ENCODE data around the gene ANGPT4. TPM values are rescaled to one million over a fixed set of nuclear protein-coding genes. Genes with fewer than 3 reads are reported as not detected.
"Not testable (repeated sequence)": the region's sequence is repeated elsewhere in the genome, so short reads cannot be mapped to it uniquely, and the experiment has no call there.

ANGPT4 gene
- total RNA-seq, 2 experiments from 2014 or later = not detected

GRCh38 chr20:911882-912600, 4.1 kb downstream of the ANGPT4 start:
- DNase-seq (no peak), ATAC-seq (no peak)
- H3K9me3 Mint-ChIP-seq (ENCODE audit: insufficient read depth) = no peaks in the 10 kb centered on the region
- ChIA-PET CTCF (no interaction called here), POLR2A (no interaction called here)
- H3K4me1 Mint-ChIP-seq (ENCODE audit: low read depth) = no peaks in the 10 kb centered on the region
- H3K4me3 Mint-ChIP-seq = no peak overlapping the region
- no peaks in the 10 kb centered on the region for H3K36me3 Mint-ChIP-seq (ENCODE audit: low read depth)
- H3K27me3 Mint-ChIP-seq (ENCODE audit: low read depth) = peaks cover 7% of the 10 kb centered on the region
- no peak overlapping the region for H3K27ac Mint-ChIP-seq

GRCh38 chr20:910870-911770, 5.0 kb downstream of the ANGPT4 start:
- POLR2A ChIA-PET = no interaction called here
- H3K27ac Mint-ChIP-seq = no peak overlapping the region

GRCh38 chr20:910132-910869, 5.8 kb downstream of the ANGPT4 start:
- Mint-ChIP-seq H3K9me3 (ENCODE audit: insufficient read depth) (no peaks in the 10 kb centered on the region), H3K27me3 (ENCODE audit: low read depth) (peaks cover 7% of the 10 kb centered on the region), H3K36me3 (ENCODE audit: low read depth) (no peaks in the 10 kb centered on the region), H3K4me3 (no peak overlapping the region), H3K4me1 (ENCODE audit: low read depth) (peaks cover under 1% of the 10 kb centered on the region), H3K27ac (no peak overlapping the region)
- DNase-seq (no peak), ATAC-seq (no peak)
- POLR2A ChIA-PET = no interaction called here
- CTCF ChIA-PET = no interaction called here

More at GRCh38 chr20:910870-911770, 5.0 kb downstream of the ANGPT4 start:
- H3K36me3 Mint-ChIP-seq (ENCODE audit: low read depth) = no peaks in the 10 kb centered on the region
- peaks cover 7% of the 10 kb centered on the region for H3K27me3 Mint-ChIP-seq (ENCODE audit: low read depth)
- CTCF ChIA-PET = no interaction called here
- ATAC-seq = no peak
- no peak for DNase-seq
- H3K4me1 Mint-ChIP-seq (ENCODE audit: low read depth) = no peaks in the 10 kb centered on the region
- H3K9me3 Mint-ChIP-seq (ENCODE audit: insufficient read depth) = no peaks in the 10 kb centered on the region
- H3K4me3 Mint-ChIP-seq = no peak overlapping the region

- Mint-ChIP-seq H3K4me3 (no peak overlapping the region), H3K27ac (no peak overlapping the region), H3K9me3 (ENCODE audit: insufficient read depth) (no peaks in the 10 kb centered on the region), H3K36me3 (ENCODE audit: low read depth) (no peaks in the 10 kb centered on the region), H3K27me3 (ENCODE audit: low read depth) (peaks cover 7% of the 10 kb centered on the region), H3K4me1 (ENCODE audit: low read depth) (peaks cover 2% of the 10 kb centered on the region)
- CTCF ChIA-PET = interaction anchor here (1.0 kb wide), 1 partner anchor 91 kb away, joined by 5 read pairs; no protein-coding TSS in a partner anchor
- ATAC-seq (no peak), DNase-seq (no peak)
- POLR2A ChIA-PET = no interaction called here
Observed at GRCh38 chr20:909641-910040, 6.5 kb downstream of the ANGPT4 start.

- CTCF ChIA-PET = no interaction called here
- no peak for DNase-seq
- H3K36me3 Mint-ChIP-seq (ENCODE audit: low read depth) = no peaks in the 10 kb centered on the region
- no peaks in the 10 kb centered on the region for H3K27me3 Mint-ChIP-seq (ENCODE audit: low read depth)
- ATAC-seq = no peak
- POLR2A ChIA-PET = no interaction called here
- H3K27ac Mint-ChIP-seq = no peak overlapping the region
- no peaks in the 10 kb centered on the region for H3K9me3 Mint-ChIP-seq (ENCODE audit: insufficient read depth)
- H3K4me3 Mint-ChIP-seq = no peak overlapping the region
- peaks cover 4% of the 10 kb centered on the region for H3K4me1 Mint-ChIP-seq (ENCODE audit: low read depth)
Observed at GRCh38 chr20:906703-907270, 9.3 kb downstream of the ANGPT4 start.

GRCh38 chr20:906001-906520, 10.1 kb downstream of the ANGPT4 start:
- POLR2A ChIA-PET = no interaction called here
- CTCF ChIA-PET = interaction anchor here (0.6 kb wide), 1 partner anchor 50 kb away, joined by 3 read pairs; no protein-coding TSS in a partner anchor

GRCh38 chr20:905396-905961, 10.7 kb downstream of the ANGPT4 start:
- POLR2A ChIA-PET = no interaction called here
- Mint-ChIP-seq H3K27me3 (ENCODE audit: low read depth) (no peaks in the 10 kb centered on the region), H3K9me3 (ENCODE audit: insufficient read depth) (no peaks in the 10 kb centered on the region), H3K27ac (no peak overlapping the region), H3K4me3 (no peak overlapping the region), H3K36me3 (ENCODE audit: low read depth) (no peaks in the 10 kb centered on the region), H3K4me1 (ENCODE audit: low read depth) (peaks cover 4% of the 10 kb centered on the region)
- DNase-seq (no peak), ATAC-seq (no peak)
- CTCF ChIA-PET = interaction anchor here (0.6 kb wide), 1 partner anchor 51 kb away, joined by 3 read pairs; no protein-coding TSS in a partner anchor

More at GRCh38 chr20:906001-906520, 10.1 kb downstream of the ANGPT4 start:
- ATAC-seq = no peak
- Mint-ChIP-seq H3K36me3 (ENCODE audit: low read depth) (no peaks in the 10 kb centered on the region), H3K4me1 (ENCODE audit: low read depth) (peaks cover 4% of the 10 kb centered on the region), H3K27me3 (ENCODE audit: low read depth) (no peaks in the 10 kb centered on the region), H3K4me3 (no peak overlapping the region), H3K9me3 (ENCODE audit: insufficient read depth) (no peaks in the 10 kb centered on the region), H3K27ac (no peak overlapping the region)
- DNase-seq = no peak

GRCh38 chr20:904039-904545, 12.0 kb downstream of the ANGPT4 start:
- H3K36me3 Mint-ChIP-seq (ENCODE audit: low read depth) = no peaks in the 10 kb centered on the region
- H3K27ac Mint-ChIP-seq = no peak overlapping the region
- H3K9me3 Mint-ChIP-seq (ENCODE audit: insufficient read depth) = no peaks in the 10 kb centered on the region
- no peak overlapping the region for H3K4me3 Mint-ChIP-seq
- CTCF ChIA-PET = no interaction called here
- ATAC-seq = no peak
- peaks cover 4% of the 10 kb centered on the region for H3K4me1 Mint-ChIP-seq (ENCODE audit: low read depth)
- no peak for DNase-seq
- POLR2A ChIA-PET = no interaction called here
- H3K27me3 Mint-ChIP-seq (ENCODE audit: low read depth) = no peaks in the 10 kb centered on the region

GRCh38 chr20:897436-897835, 18.7 kb downstream of the ANGPT4 start:
- DNase-seq; H3K9me3 Mint-ChIP-seq (ENCODE audit: insufficient read depth); CTCF ChIA-PET; H3K4me3 Mint-ChIP-seq; POLR2A ChIA-PET; H3K4me1 Mint-ChIP-seq (ENCODE audit: low read depth); H3K36me3 Mint-ChIP-seq (ENCODE audit: low read depth); H3K27ac Mint-ChIP-seq; ATAC-seq: not testable (repeated sequence)
- H3K27me3 Mint-ChIP-seq (ENCODE audit: low read depth) = peaks cover 11% of the 10 kb centered on the region

GRCh38 chr20:896501-897025, 19.6 kb downstream of the ANGPT4 start:
- DNase-seq = no peak
- ChIA-PET CTCF (no interaction called here), POLR2A (no interaction called here)
- no peak for ATAC-seq
- Mint-ChIP-seq H3K36me3 (ENCODE audit: low read depth) (no peaks in the 10 kb centered on the region), H3K27ac (no peak overlapping the region), H3K4me1 (ENCODE audit: low read depth) (no peaks in the 10 kb centered on the region), H3K9me3 (ENCODE audit: insufficient read depth) (no peaks in the 10 kb centered on the region), H3K27me3 (ENCODE audit: low read depth) (peaks cover 13% of the 10 kb centered on the region), H3K4me3 (no peak overlapping the region)

GRCh38 chr20:892371-892770, 23.8 kb downstream of the ANGPT4 start:
- H3K9me3 Mint-ChIP-seq (ENCODE audit: insufficient read depth); POLR2A ChIA-PET; CTCF ChIA-PET; H3K4me1 Mint-ChIP-seq (ENCODE audit: low read depth); H3K36me3 Mint-ChIP-seq (ENCODE audit: low read depth); H3K4me3 Mint-ChIP-seq; ATAC-seq; DNase-seq; H3K27ac Mint-ChIP-seq: not testable (repeated sequence)
- peaks cover 11% of the 10 kb centered on the region for H3K27me3 Mint-ChIP-seq (ENCODE audit: low read depth)
